ENCODE data around the gene POLR2A.

Gene POLR2A

GRCh38 chr17:7502987-7503386 is 18.8 kb downstream of the POLR2A start:
- peaks cover 94 to 97% of the 10 kb centered on the region in 2 experiments for H3K36me3 ChIP-seq (ENCODE audit: control insufficient read depth in 2 of 2, insufficient read depth in 1 of 2, low read length in 2 of 2)
- peak; percentile 85 for TF ChIP-seq ZNF600 (tag by site-specific recombination; IDR thresholded peaks at IDR 0.05)
- no peak for TF ChIP-seq ZNF19 (tag by site-specific recombination; IDR thresholded peaks at IDR 0.05; ENCODE audit: low read depth)
- H3K4me1 ChIP-seq (ENCODE audit: control insufficient read depth, insufficient read depth, low read length), result no peaks in the 10 kb centered on the region
- no peak overlapping the region for H3K27ac ChIP-seq (ENCODE audit: extremely low read depth, low read depth, low read length)
- H3K4me3 ChIP-seq (ENCODE audit: low read depth, low read length), result no peak overlapping the region
- ChIA-PET CTCF (interaction anchor here (0.6 to 3.4 kb wide), 6 partner anchors 9 to 57 kb away, joined by 3 to 25 read pairs (median 4); no protein-coding TSS in a partner anchor), POLR2A (interaction anchor here (0.7 to 1.7 kb wide), 2 partner anchors 9 to 18 kb away, joined by 4 to 7 read pairs; partner anchors contain the start of gene POLR2A)
- H3K9me3 ChIP-seq (ENCODE audit: control insufficient read depth, insufficient read depth, low read depth, low read length), result no peaks in the 10 kb centered on the region

GRCh38 chr17:7503521-7503920 is 19.4 kb downstream of the POLR2A start:
- TF ChIP-seq ZBTB26 (tag by site-specific recombination; optimal IDR thresholded peaks at IDR 0.05) (no peak), ZBTB11 (tag by site-specific recombination; conservative IDR thresholded peaks at IDR 0.05; ENCODE audit: low read depth) (no peak), ZNF639 (tag by site-specific recombination; IDR thresholded peaks at IDR 0.05) (no peak), ZNF423 (tag by site-specific recombination; IDR thresholded peaks at IDR 0.05) (no peak), ZNF514 (tag by site-specific recombination; IDR thresholded peaks at IDR 0.05) (no peak), ZNF558 (tag by site-specific recombination; IDR thresholded peaks at IDR 0.05) (no peak), ZNF114 (tag by site-specific recombination; IDR thresholded peaks at IDR 0.05) (no peak), REST (tag by site-specific recombination; IDR thresholded peaks at IDR 0.05) (no peak), ZNF664 (tag by site-specific recombination; IDR thresholded peaks at IDR 0.05) (no peak), ZNF426 (tag by site-specific recombination; IDR thresholded peaks at IDR 0.05) (no peak), ZNF510 (tag by site-specific recombination; IDR thresholded peaks at IDR 0.05; ENCODE audit: insufficient replicate concordance) (no peak), ZNF132 (tag by site-specific recombination; IDR thresholded peaks at IDR 0.05; ENCODE audit: borderline replicate concordance) (no peak), MEIS1 (CRISPR knock-in tag; IDR thresholded peaks at IDR 0.05; ENCODE audit: borderline replicate concordance) (no peak), ZNF677 (tag by site-specific recombination; IDR thresholded peaks at IDR 0.05) (no peak), ZNF768 (tag by site-specific recombination; IDR thresholded peaks at IDR 0.05) (no peak), ZNF280D (tag by site-specific recombination; IDR thresholded peaks at IDR 0.05) (no peak), ZNF660 (tag by site-specific recombination; IDR thresholded peaks at IDR 0.05) (no peak), ZNF175 (tag by site-specific recombination; IDR thresholded peaks at IDR 0.05) (no peak), ZNF169 (tag by site-specific recombination; IDR thresholded peaks at IDR 0.05) (no peak)
- CTCF ChIA-PET, result interaction anchor here (0.6 to 3.4 kb wide), 7 partner anchors 10 to 541 kb away, joined by 3 to 25 read pairs (median 3); no protein-coding TSS in a partner anchor
- POLR2A ChIA-PET, result interaction anchor here (0.6 to 1.7 kb wide), 2 partner anchors 19 to 177 kb away, joined by 3 to 7 read pairs; partner anchors contain the start of gene POLR2A
- Histone ChIP-seq H3K9me3 (ENCODE audit: control insufficient read depth, insufficient read depth, low read depth, low read length) (no peaks in the 10 kb centered on the region), H3K4me3 (ENCODE audit: low read depth, low read length) (no peak overlapping the region), H3K4me1 (ENCODE audit: control insufficient read depth, insufficient read depth, low read length) (no peaks in the 10 kb centered on the region), H3K27ac (ENCODE audit: extremely low read depth, low read depth, low read length) (no peak overlapping the region), H3K36me3 (ENCODE audit: control insufficient read depth in 2 of 2, insufficient read depth in 1 of 2, low read length in 2 of 2) (peaks cover 93 to 97% of the 10 kb centered on the region in 2 experiments)

All from HEK293 (cell line).